ENCODE data around the gene OR5A2. TPM values are rescaled to one million over a fixed set of nuclear protein-coding genes. Genes with fewer than 3 reads are reported as not detected.

The OR5A2 gene
- total and polyA plus RNA-seq, 10 of the 15 experiments (the other 5 are each of a cell fraction or from before 2014, with no cell fraction given): not detected

DNA sequence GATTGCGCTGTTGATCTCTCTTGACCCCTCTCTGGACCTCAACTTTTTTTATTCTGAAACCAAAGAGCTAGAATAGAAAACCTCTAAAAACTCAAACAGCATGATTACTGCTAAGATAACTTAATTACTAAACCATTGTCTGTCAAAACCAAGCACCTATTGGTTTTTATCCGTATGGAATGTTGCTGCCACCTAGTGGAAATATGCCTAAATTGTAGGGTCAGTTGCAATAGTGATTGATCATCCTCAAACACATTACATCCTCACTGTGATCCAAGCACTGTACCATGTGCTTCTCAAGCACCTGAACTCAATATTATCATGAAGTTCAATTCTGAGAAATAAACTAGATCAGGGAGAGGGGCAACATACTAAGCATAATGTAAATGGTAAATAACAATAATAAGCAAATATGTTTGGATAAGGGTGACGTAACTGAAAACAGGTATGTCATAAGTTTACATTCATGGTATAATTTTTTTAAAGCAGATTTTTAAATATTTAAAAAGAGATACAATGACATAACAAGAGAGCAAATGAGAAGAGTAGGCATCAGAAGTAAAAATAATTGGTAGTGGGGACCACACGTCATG, 3.8 kb upstream of the OR5A2 start (continued):
- TF ChIP-seq, protein P1, sequence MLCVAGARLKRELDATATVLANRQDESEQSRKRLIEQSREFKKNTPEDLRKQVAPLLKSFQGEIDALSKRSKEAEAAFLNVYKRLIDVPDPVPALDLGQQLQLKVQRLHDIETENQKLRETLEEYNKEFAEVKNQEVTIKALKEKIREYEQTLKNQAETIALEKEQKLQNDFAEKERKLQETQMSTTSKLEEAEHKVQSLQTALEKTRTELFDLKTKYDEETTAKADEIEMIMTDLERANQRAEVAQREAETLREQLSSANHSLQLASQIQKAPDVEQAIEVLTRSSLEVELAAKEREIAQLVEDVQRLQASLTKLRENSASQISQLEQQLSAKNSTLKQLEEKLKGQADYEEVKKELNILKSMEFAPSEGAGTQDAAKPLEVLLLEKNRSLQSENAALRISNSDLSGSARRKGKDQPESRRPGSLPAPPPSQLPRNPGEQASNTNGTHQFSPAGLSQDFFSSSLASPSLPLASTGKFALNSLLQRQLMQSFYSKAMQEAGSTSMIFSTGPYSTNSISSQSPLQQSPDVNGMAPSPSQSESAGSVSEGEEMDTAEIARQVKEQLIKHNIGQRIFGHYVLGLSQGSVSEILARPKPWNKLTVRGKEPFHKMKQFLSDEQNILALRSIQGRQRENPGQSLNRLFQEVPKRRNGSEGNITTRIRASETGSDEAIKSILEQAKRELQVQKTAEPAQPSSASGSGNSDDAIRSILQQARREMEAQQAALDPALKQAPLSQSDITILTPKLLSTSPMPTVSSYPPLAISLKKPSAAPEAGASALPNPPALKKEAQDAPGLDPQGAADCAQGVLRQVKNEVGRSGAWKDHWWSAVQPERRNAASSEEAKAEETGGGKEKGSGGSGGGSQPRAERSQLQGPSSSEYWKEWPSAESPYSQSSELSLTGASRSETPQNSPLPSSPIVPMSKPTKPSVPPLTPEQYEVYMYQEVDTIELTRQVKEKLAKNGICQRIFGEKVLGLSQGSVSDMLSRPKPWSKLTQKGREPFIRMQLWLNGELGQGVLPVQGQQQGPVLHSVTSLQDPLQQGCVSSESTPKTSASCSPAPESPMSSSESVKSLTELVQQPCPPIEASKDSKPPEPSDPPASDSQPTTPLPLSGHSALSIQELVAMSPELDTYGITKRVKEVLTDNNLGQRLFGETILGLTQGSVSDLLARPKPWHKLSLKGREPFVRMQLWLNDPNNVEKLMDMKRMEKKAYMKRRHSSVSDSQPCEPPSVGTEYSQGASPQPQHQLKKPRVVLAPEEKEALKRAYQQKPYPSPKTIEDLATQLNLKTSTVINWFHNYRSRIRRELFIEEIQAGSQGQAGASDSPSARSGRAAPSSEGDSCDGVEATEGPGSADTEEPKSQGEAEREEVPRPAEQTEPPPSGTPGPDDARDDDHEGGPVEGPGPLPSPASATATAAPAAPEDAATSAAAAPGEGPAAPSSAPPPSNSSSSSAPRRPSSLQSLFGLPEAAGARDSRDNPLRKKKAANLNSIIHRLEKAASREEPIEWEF (IDR thresholded peaks at IDR 0.05; ENCODE audit: insufficient replicate concordance, low read depth, low read length): peak; percentile 65
- TF ChIP-seq RAD21 (IDR thresholded peaks at IDR 0.05; ENCODE audit: insufficient read depth, low read depth, low read length) (peak; percentile 92), SMC3 (IDR thresholded peaks at IDR 0.05; ENCODE audit: borderline replicate concordance, low read length) (peak; percentile 86; the same call in 1 of the 2 replicates), YY1 (IDR thresholded peaks at IDR 0.05; ENCODE audit: low read depth, low read length) (0 out of 2 replicates have a peak, but pooled peaks have one; percentile 28), GABPA (IDR thresholded peaks at IDR 0.05; ENCODE audit: low read depth) (no peak)
- TF ChIP-seq, protein P2, sequence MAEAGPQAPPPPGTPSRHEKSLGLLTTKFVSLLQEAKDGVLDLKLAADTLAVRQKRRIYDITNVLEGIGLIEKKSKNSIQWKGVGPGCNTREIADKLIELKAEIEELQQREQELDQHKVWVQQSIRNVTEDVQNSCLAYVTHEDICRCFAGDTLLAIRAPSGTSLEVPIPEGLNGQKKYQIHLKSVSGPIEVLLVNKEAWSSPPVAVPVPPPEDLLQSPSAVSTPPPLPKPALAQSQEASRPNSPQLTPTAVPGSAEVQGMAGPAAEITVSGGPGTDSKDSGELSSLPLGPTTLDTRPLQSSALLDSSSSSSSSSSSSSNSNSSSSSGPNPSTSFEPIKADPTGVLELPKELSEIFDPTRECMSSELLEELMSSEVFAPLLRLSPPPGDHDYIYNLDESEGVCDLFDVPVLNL (IDR thresholded peaks at IDR 0.05; ENCODE audit: low read depth, low read length): no peak

DNA sequence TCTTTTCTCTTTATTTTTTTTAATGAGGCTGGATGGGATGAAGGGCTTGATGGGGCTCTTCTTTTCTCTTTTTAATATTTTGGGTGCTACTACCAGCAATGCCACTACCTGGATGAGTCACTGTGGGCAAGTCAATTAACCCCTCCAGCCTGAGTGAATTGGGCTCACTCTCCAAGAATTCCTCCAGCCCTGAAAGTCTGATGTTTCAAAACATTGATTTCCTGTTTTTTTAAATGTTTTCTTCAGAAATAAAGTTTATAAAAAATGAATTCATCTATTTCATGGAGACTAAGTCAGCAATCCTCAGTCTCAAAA, 812 bp upstream of the OR5A2 start:
- intact Hi-C loops (cut with micrococcal nuclease; ENCODE audit: unreplicated experiment): no loop called here
- no TSS peak for BruUV-seq (replicated peaks)
- ChIA-PET SMC1A (ENCODE audit: uncharacterized antibody, unreplicated experiment) (interaction anchor here (0.6 to 1.4 kb wide), 3 partner anchors 52 to 256 kb away, joined by 3 to 5 read pairs (median 3); partner anchors contain the start of gene DTX4), POLR2A (no interaction called here), CTCF (no interaction called here), RAD21 (ENCODE audit: unreplicated experiment) (no interaction called here)
- FAIRE-seq (no peak), ATAC-seq (no peak), DNase-seq (ENCODE audit: low read depth, low spot score) (no peak)
- Histone ChIP-seq H3K79me2 (ENCODE audit: control insufficient read depth, insufficient read depth, low read length) (no peaks in the 10 kb centered on the region), H3K27ac (ENCODE audit: control insufficient read depth, insufficient read depth) (no peak overlapping the region), H3K4me2 (ENCODE audit: control insufficient read depth, insufficient read depth) (no peak overlapping the region), H4K20me1 (ENCODE audit: control insufficient read depth, insufficient read depth) (no peaks in the 10 kb centered on the region), H3K27me3 (replicated peaks in 1 of 2; ENCODE audit: control insufficient read depth in 2 of 2, insufficient read depth in 2 of 2, low read length in 1 of 2) (peaks cover 0 to 4% of the 10 kb centered on the region in 2 experiments; a peak in 1 of 4 replicates), H3K4me3 (no peak overlapping the region), H3K9ac (ENCODE audit: control insufficient read depth, insufficient read depth, low read length) (no peak overlapping the region), H2AFZ (ENCODE audit: control insufficient read depth, low read depth, low read length) (no peak overlapping the region), H3K9me3 (replicated peaks; ENCODE audit: control insufficient read depth, insufficient read depth, low read length) (no peaks in the 10 kb centered on the region), H3K36me3 (ENCODE audit: control insufficient read depth in 2 of 2, insufficient read depth in 2 of 2, low read length in 1 of 2) (no peaks in the 10 kb centered on the region), H3K4me1 (ENCODE audit: control insufficient read depth, insufficient read depth, low read length) (no peaks in the 10 kb centered on the region)
- in situ Hi-C loops (cut with MboI): loop anchor here (5.0 kb wide), 1 partner anchor 260 kb away; no protein-coding TSS in a partner anchor
- no peak for TF ChIP-seq IKZF2 (IDR thresholded peaks at IDR 0.05)
- no peak for TF ChIP-seq BHLHE40 (IDR thresholded peaks at IDR 0.05; ENCODE audit: borderline replicate concordance in 1 of 2, low read depth in 2 of 2, low read length in 1 of 2)
- no peak for TF ChIP-seq EED (IDR thresholded peaks at IDR 0.05; ENCODE audit: low read depth)
- TF ChIP-seq, protein P3, sequence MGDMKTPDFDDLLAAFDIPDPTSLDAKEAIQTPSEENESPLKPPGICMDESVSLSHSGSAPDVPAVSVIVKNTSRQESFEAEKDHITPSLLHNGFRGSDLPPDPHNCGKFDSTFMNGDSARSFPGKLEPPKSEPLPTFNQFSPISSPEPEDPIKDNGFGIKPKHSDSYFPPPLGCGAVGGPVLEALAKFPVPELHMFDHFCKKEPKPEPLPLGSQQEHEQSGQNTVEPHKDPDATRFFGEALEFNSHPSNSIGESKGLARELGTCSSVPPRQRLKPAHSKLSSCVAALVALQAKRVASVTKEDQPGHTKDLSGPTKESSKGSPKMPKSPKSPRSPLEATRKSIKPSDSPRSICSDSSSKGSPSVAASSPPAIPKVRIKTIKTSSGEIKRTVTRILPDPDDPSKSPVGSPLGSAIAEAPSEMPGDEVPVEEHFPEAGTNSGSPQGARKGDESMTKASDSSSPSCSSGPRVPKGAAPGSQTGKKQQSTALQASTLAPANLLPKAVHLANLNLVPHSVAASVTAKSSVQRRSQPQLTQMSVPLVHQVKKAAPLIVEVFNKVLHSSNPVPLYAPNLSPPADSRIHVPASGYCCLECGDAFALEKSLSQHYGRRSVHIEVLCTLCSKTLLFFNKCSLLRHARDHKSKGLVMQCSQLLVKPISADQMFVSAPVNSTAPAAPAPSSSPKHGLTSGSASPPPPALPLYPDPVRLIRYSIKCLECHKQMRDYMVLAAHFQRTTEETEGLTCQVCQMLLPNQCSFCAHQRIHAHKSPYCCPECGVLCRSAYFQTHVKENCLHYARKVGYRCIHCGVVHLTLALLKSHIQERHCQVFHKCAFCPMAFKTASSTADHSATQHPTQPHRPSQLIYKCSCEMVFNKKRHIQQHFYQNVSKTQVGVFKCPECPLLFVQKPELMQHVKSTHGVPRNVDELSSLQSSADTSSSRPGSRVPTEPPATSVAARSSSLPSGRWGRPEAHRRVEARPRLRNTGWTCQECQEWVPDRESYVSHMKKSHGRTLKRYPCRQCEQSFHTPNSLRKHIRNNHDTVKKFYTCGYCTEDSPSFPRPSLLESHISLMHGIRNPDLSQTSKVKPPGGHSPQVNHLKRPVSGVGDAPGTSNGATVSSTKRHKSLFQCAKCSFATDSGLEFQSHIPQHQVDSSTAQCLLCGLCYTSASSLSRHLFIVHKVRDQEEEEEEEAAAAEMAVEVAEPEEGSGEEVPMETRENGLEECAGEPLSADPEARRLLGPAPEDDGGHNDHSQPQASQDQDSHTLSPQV (IDR thresholded peaks at IDR 0.05): no peak
- no peak for TF ChIP-seq POLR2A (IDR thresholded peaks at IDR 0.05; ENCODE audit: low read depth, low read length)
- TF ChIP-seq ZNF24 (IDR thresholded peaks at IDR 0.05): no peak

All from GM12878 (cell line).